Lung (tissue), 12 donors: ENCODE data around the gene KIF25. TPM values are rescaled to one million over a fixed set of nuclear protein-coding genes. Genes with fewer than 3 reads are reported as not detected.

Experiments
- ATAC-seq: fragments of 200-7000 bp; cut with Tn5 transposase; one replicate; pipeline ENCODE4 v1.9.1; 2020; ENCODE audit warnings: moderate number of reproducible peaks; ENCODE audit not compliant: insufficient read depth, low FRiP score
- DNase-seq, 3 donors: peaks; one replicate each; pipeline ENCODE4 v3.0.0-alpha.2; 2013 to 2017
- H3K27ac ChIP-seq, 2 donors: one replicate each; pipeline ENCODE4 v1.5.1; 2013; ENCODE audit warnings: mild to moderate bottlenecking in 2 of 2, moderate library complexity in 2 of 2, control low read depth in 1 of 2, inconsistent platforms in 1 of 2, low read depth in 1 of 2, low read length in 1 of 2
- H3K27me3 ChIP-seq, 3 donors: one replicate each; pipeline ENCODE4 v1.5.1; 2013; ENCODE audit warnings: low read length in 2 of 3; ENCODE audit not compliant: control insufficient read depth in 3 of 3, insufficient read depth in 3 of 3
- H3K36me3 ChIP-seq, 4 donors: one replicate each; pipeline ENCODE4 v1.5.1; 2013; ENCODE audit warnings: low read length in 4 of 4, mild to moderate bottlenecking in 1 of 4, moderate library complexity in 1 of 4; ENCODE audit not compliant: control insufficient read depth in 4 of 4, insufficient read depth in 4 of 4
- H3K4me1 ChIP-seq, 5 donors: one replicate each; pipeline ENCODE4 v1.5.1; 2013; ENCODE audit warnings: low read length in 5 of 5, mild to moderate bottlenecking in 2 of 5, moderate library complexity in 1 of 5; ENCODE audit not compliant: control insufficient read depth in 5 of 5, insufficient read depth in 5 of 5
- H3K4me3 ChIP-seq: one replicate; pipeline ENCODE4 v1.5.1; 2013; ENCODE audit warnings: mild to moderate bottlenecking, control low read depth, moderate library complexity
- H3K9ac ChIP-seq, 2 donors: one replicate each; pipeline ENCODE4 v1.5.1; 2013; ENCODE audit warnings: low read length in 2 of 2, control low read depth in 1 of 2; ENCODE audit not compliant: insufficient read depth in 1 of 2
- H3K9me3 ChIP-seq, 4 donors: one replicate each; pipeline ENCODE4 v1.5.1; 2013; ENCODE audit warnings: low read length in 3 of 4, mild to moderate bottlenecking in 1 of 4, moderate library complexity in 1 of 4; ENCODE audit not compliant: control insufficient read depth in 4 of 4, insufficient read depth in 3 of 4
- WGBS, 2 donors: extraction: QIAGEN DNeasy Blood & Tissue Kit; methylation state at CpG; one replicate each; pipeline ENCODE4 v1.1.7; 2013; 5-methylcytosine and 5-hydroxymethylcytosine counted together
- polyA plus RNA-seq, 2 donors: library from polyadenylated mRNA; stranded (reverse); fragments of 200-250 nt; gene quantifications; one replicate each; pipeline ENCODE4 v1.2.1, GENCODE V29; 2013
- total RNA-seq, 2 donors: library from RNA; depleted of rRNA in 1 of 2; stranded (reverse); fragments of >200 nt in 1 of 2; gene quantifications; one replicate each; pipeline ENCODE4 v1.2.1, GENCODE V29; 2014 to 2021
- TF ChIP-seq, protein P1 (sequence below): IDR thresholded peaks from 2 replicates; pipeline ENCODE4 v1.5.1; 2012; ENCODE audit warnings: mild to moderate bottlenecking; ENCODE audit errors: control extremely low read depth, extremely low read depth
- donor health status: control.
- donor health status: control.
- donor health status: Bipolar disorder and iron deficiency.
- donor health status: healthy.
- donor health status: DM: yes; HTN: yes; CAD: no.

KIF25 gene
- total and polyA plus RNA-seq, 4 donors = 0.24 to 5.3 (median 0.53) TPM

DNA sequence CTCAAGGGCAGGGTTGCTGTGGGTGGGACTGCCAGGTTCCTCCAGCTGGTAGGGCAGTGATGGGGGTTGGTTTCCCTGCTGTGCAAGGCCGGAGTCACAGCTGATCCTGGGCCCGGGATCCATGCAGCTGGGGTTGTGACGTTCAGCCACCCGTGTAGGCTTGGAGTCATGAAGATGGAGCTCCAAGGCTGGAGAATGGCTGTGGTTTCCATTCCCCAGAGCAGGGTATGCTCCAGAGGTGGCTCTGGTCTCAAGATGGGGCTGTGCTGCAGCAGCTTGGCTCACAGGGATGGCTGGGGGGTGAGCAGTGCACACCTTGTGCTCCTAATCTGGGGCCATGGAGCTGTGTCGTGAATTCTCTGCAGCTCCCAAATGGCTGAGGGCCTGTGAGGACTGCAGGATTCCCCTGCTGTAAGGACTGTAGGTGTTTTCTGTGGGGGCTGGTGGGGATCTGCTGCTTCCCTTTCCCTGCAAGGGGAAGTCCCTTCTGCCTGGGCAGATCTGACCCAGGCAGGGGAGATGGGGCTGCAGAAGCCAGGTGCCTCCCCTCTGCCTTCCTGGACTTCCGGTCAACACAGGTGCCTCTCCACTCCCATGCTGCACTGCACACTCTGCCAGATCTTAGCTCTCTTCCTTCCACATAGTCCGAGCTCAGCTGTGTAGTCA is 15.9 kb downstream of the KIF25 start:
- H3K9ac ChIP-seq = peak overlapping the region in 1 of 2 donors; percentile 8
- 81 to 89% methylated on average over 7 of the region's 7 CpGs for WGBS, 2 donors
- TF ChIP-seq, protein P1, sequence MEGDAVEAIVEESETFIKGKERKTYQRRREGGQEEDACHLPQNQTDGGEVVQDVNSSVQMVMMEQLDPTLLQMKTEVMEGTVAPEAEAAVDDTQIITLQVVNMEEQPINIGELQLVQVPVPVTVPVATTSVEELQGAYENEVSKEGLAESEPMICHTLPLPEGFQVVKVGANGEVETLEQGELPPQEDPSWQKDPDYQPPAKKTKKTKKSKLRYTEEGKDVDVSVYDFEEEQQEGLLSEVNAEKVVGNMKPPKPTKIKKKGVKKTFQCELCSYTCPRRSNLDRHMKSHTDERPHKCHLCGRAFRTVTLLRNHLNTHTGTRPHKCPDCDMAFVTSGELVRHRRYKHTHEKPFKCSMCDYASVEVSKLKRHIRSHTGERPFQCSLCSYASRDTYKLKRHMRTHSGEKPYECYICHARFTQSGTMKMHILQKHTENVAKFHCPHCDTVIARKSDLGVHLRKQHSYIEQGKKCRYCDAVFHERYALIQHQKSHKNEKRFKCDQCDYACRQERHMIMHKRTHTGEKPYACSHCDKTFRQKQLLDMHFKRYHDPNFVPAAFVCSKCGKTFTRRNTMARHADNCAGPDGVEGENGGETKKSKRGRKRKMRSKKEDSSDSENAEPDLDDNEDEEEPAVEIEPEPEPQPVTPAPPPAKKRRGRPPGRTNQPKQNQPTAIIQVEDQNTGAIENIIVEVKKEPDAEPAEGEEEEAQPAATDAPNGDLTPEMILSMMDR = no peak
- no peaks in the 10 kb centered on the region for H3K36me3 ChIP-seq
- H3K4me3 ChIP-seq = no peak overlapping the region
- H3K27ac ChIP-seq = no peak overlapping the region
- peaks cover 0 to 56% (median 4%) of the 10 kb centered on the region in 5 donors for H3K4me1 ChIP-seq
- DNase-seq (no peak), ATAC-seq (no peak)
- peaks cover 0 to 13% (median 7%) of the 10 kb centered on the region in 4 donors for H3K9me3 ChIP-seq
- no peaks in the 10 kb centered on the region for H3K27me3 ChIP-seq

DNA sequence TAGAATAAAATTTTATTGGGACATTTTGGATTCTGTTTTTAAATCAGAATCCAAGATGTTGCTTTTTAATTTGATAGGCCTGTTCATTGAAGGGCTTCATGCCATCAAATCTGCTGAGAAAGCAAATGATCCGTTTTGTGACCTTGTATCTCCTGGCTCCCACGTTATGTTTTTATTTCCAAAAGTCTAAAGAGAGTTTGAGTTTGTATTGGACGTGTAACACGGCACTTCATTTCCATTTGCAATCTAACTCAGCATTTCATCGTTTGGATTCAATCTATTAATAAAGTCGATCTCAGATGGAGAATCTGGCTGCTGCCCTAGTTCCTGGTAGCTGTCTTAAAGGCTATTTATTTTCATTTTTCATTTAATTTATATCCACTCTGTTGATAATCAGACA is 17.0 kb downstream of the KIF25 start:
- peaks cover 0 to 63% (median 4%) of the 10 kb centered on the region in 5 donors for H3K4me1 ChIP-seq
- peaks cover 0 to 13% (median 7%) of the 10 kb centered on the region in 4 donors for H3K9me3 ChIP-seq
- TF ChIP-seq, protein P1 = no peak
- 60 to 70% methylated on average over 6 of the region's 6 CpGs for WGBS, 2 donors
- H3K27me3 ChIP-seq = no peaks in the 10 kb centered on the region
- ATAC-seq (no peak), DNase-seq (peak in 2 of 3 donors; percentile 94 to 97)
- H3K9ac ChIP-seq = no peak overlapping the region
- no peak overlapping the region for H3K4me3 ChIP-seq
- H3K27ac ChIP-seq = no peak overlapping the region
- no peaks in the 10 kb centered on the region for H3K36me3 ChIP-seq

DNA sequence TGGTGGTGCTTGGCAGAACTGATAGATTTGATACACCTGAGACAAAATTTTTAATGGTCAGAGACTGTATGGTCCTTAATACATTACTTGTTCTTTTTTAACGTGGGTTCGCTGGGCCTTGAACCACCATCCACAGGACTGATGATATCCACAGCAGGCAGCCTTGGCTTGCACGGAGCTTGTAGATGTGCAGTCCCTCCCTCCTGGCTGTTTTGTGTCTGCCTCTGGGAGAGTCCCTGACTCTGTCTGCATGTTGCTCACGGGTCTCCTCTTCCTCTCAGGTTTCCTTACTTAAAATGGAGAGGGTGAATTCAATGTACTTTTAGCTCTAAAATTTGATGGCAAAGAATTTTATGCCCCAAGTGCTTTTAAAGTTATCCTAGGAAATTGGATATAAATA is 17.5 kb downstream of the KIF25 start:
- Histone ChIP-seq H3K9me3 (peaks cover 0 to 13% (median 7%) of the 10 kb centered on the region in 4 donors), H3K4me1 (peaks cover 0 to 63% (median 4%) of the 10 kb centered on the region in 5 donors), H3K9ac (peak overlapping the region in 1 of 2 donors; percentile 19), H3K4me3 (no peak overlapping the region), H3K27ac (no peak overlapping the region), H3K36me3 (no peaks in the 10 kb centered on the region), H3K27me3 (no peaks in the 10 kb centered on the region)
- no peak for ATAC-seq
- WGBS, 2 donors = 86 to 88% methylated on average over 4 of the region's 4 CpGs
- peak in 1 of 3 donors; percentile 74 for DNase-seq
- TF ChIP-seq, protein P1 = no peak
